ENCODE measurements around the gene SDF4.

Gene SDF4

GRCh38 chr1:1194723-1195122, 37.1 kb downstream of the SDF4 start (continued):
- TF ChIP-seq ZBTB49 (tag by site-specific recombination; IDR thresholded peaks at IDR 0.05; ENCODE audit: low read depth) (no peak), ZIC2 (tag by site-specific recombination; IDR thresholded peaks at IDR 0.05) (no peak), ZNF580 (tag by site-specific recombination; IDR thresholded peaks at IDR 0.05) (no peak), ZNF423 (tag by site-specific recombination; IDR thresholded peaks at IDR 0.05) (no peak), KLF9 (tag by site-specific recombination; IDR thresholded peaks at IDR 0.05; ENCODE audit: low read depth) (peak; percentile 22; the same call in 1 of the 2 replicates), PRDM10 (tag by site-specific recombination; IDR thresholded peaks at IDR 0.05) (no peak), TRIM28 (IDR thresholded peaks at IDR 0.05; ENCODE audit: borderline replicate concordance, low read length) (peak; percentile 30; the same call in 1 of the 2 replicates), SETDB1 (IDR thresholded peaks at IDR 0.05; ENCODE audit: insufficient read length, low read length) (peak; percentile 77), ZNF335 (tag by site-specific recombination; conservative IDR thresholded peaks at IDR 0.05) (no peak), GLIS1 (tag by site-specific recombination; IDR thresholded peaks at IDR 0.05) (no peak), KLF10 (tag by site-specific recombination; IDR thresholded peaks at IDR 0.05) (no peak), ZNF157 (tag by site-specific recombination; IDR thresholded peaks at IDR 0.05) (no peak)

GRCh38 chr1:1191734-1192133, 40.1 kb downstream of the SDF4 start:
- Histone ChIP-seq H3K27ac (ENCODE audit: extremely low read depth, low read depth, low read length) (no peak overlapping the region), H3K4me1 (ENCODE audit: control insufficient read depth, insufficient read depth, low read length) (no peaks in the 10 kb centered on the region), H3K4me3 (ENCODE audit: low read depth, low read length) (no peak overlapping the region), H3K9me3 (ENCODE audit: control insufficient read depth, insufficient read depth, low read depth, low read length) (no peaks in the 10 kb centered on the region), H3K36me3 (ENCODE audit: control insufficient read depth in 2 of 2, insufficient read depth in 1 of 2, low read length in 2 of 2) (no peaks in the 10 kb centered on the region)
- TF ChIP-seq SETDB1 (IDR thresholded peaks at IDR 0.05; ENCODE audit: insufficient read length, low read length) = peak; percentile 46
- no peak for TF ChIP-seq ZNF324 (tag by site-specific recombination; IDR thresholded peaks at IDR 0.05)
- CTCF ChIA-PET = no interaction called here
- POLR2A ChIA-PET = no interaction called here

GRCh38 chr1:1189111-1189510, 42.7 kb downstream of the SDF4 start:
- Histone ChIP-seq H3K4me1 (ENCODE audit: control insufficient read depth, insufficient read depth, low read length) (no peaks in the 10 kb centered on the region), H3K27ac (ENCODE audit: extremely low read depth, low read depth, low read length) (no peak overlapping the region), H3K9me3 (ENCODE audit: control insufficient read depth, insufficient read depth, low read depth, low read length) (no peaks in the 10 kb centered on the region), H3K4me3 (ENCODE audit: low read depth, low read length) (no peak overlapping the region), H3K36me3 (ENCODE audit: control insufficient read depth in 2 of 2, insufficient read depth in 1 of 2, low read length in 2 of 2) (no peaks in the 10 kb centered on the region)
- ChIA-PET CTCF (interaction anchor here (0.6 kb wide), 1 partner anchor 252 kb away, joined by 3 read pairs; no protein-coding TSS in a partner anchor), POLR2A (no interaction called here)
- no peak for TF ChIP-seq ZNF23 (tag by site-specific recombination; IDR thresholded peaks at IDR 0.05; ENCODE audit: borderline replicate concordance)

- TF ChIP-seq ZNF23 (tag by site-specific recombination; IDR thresholded peaks at IDR 0.05; ENCODE audit: borderline replicate concordance) (no peak), PRDM10 (tag by site-specific recombination; IDR thresholded peaks at IDR 0.05) (peak; percentile 73), ZXDB (tag by site-specific recombination; IDR thresholded peaks at IDR 0.05) (no peak)
These were observed 43.9 kb downstream of the SDF4 start for GRCh38 chr1:1187938-1188337.

More at GRCh38 chr1:1187938-1188337, 43.9 kb downstream of the SDF4 start:
- ChIA-PET CTCF (interaction anchor here (0.6 to 0.9 kb wide), 4 partner anchors 43 to 681 kb away, joined by 3 to 4 read pairs (median 4); no protein-coding TSS in a partner anchor), POLR2A (no interaction called here)
- H3K27ac ChIP-seq (ENCODE audit: extremely low read depth, low read depth, low read length) = no peak overlapping the region
- no peaks in the 10 kb centered on the region for H3K36me3 ChIP-seq (ENCODE audit: control insufficient read depth in 2 of 2, insufficient read depth in 1 of 2, low read length in 2 of 2)
- H3K4me1 ChIP-seq (ENCODE audit: control insufficient read depth, insufficient read depth, low read length) = no peaks in the 10 kb centered on the region
- no peak overlapping the region for H3K4me3 ChIP-seq (ENCODE audit: low read depth, low read length)
- H3K9me3 ChIP-seq (ENCODE audit: control insufficient read depth, insufficient read depth, low read depth, low read length) = no peaks in the 10 kb centered on the region
